Omental fat pad (tissue), 4 donors: ENCODE results near the gene IGFL2. TPM values are rescaled to one million over a fixed set of nuclear protein-coding genes. Genes with fewer than 3 reads are reported as not detected.
"Not testable (repeated sequence)": the region's sequence is repeated elsewhere in the genome, so short reads cannot be mapped to it uniquely, and the experiment has no call there.

Experiments
- ATAC-seq: fragments of 150-250 bp; one replicate; pipeline ENCODE4 v1.9.1; 2016; ENCODE audit warnings: mild to moderate bottlenecking, moderate library complexity; ENCODE audit not compliant: low FRiP score
- DNase-seq: peaks from one replicate; pipeline ENCODE4 v3.0.0-alpha.2; 2019; ENCODE audit warnings: low spot score
- CTCF ChIP-seq, 3 donors: fragments of 450-650 bp; IDR thresholded peaks; one replicate each; pipeline ENCODE4 v1.5.1; 2016 to 2017; ENCODE audit warnings: antibody characterized with exemption in 3 of 3, mild to moderate bottlenecking in 3 of 3, moderate library complexity in 2 of 3
- total RNA-seq, 4 donors: library from RNA; depleted of rRNA; stranded (reverse); fragments of >200 nt; gene quantifications; one replicate each; pipeline ENCODE4 v1.1.0, GENCODE V29; 2016

Gene IGFL2
- total RNA-seq, 4 donors from 2014 or later: 0.84 to 1.5 TPM; not detected in 2

DNA sequence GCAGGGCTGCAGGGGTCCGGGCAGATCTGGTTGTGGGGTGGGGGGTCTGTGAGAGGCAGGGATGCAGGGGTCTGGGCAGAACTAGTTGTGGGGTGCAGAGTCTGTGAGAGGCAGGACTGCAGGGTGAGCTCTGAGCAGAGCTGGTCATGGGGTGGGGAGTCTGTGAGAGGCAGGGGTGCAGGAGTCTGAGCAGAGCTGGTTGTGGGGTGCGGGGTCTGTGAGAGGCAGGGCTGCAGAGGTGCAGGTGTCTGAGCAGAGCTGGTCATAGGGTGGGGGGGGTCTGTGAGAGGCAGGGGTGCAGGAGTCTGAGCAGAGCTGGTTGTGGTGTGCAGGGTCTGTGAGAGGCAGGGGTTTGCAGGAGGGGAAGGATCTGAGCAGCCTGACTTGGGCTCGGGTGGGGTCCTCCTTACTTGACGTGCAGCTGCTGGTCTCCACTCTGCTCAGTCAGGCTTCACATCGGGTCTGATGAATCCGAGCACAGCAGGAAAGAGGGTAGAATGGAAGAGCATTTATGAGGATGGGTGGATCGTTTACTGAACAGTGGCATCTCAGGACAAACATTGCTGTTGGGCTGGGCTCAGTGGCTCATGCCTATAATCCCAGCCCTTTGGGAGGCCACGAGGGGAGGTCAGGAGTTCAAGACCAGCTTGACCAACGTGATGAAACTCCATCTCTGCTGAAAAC lies 31.2 kb downstream of the IGFL2 start:
- TF ChIP-seq CTCF (IDR thresholded peaks at IDR 0.05): no peak
- no peak for DNase-seq
- no peak for ATAC-seq

DNA sequence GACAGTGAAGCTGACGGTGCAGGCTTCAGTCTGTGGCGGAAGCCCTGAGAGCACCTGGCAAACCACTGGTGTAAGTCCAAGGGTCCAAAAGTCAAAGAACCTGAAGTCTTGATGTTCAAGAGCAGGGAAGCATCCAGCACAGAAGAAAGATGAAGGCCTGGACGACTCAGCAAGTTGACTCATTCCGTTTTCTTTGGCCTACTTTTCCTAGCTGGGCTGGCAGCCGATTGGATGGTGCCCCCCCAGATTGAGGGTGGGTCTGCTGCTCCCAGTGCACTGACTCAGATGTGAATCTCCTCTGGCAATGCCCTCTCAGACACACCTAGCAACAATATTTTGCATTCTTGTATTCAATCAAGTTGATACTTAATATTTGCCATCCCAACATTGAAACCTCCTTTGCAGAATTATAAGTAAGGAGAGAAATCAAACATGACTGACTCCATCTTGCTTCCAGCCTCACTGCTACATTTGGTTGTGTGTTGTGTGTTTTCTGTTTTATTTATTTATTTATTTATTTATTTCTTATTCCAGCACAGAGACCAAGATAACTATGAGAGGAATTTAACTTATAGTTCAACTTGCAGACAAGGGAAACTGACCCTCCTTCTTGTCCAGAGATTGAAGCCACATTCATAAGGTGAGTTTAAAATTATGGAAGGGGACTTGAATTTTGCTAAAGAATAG lies 32.8 kb downstream of the IGFL2 start:
- ATAC-seq (peak; percentile 28), DNase-seq (no peak)
- no peak for TF ChIP-seq CTCF (IDR thresholded peaks at IDR 0.05)

- DNase-seq (no peak), ATAC-seq (no peak)
- no peak for TF ChIP-seq CTCF (IDR thresholded peaks at IDR 0.05)
Measured at GRCh38 chr19:46181388-46181779, 33.3 kb downstream of the IGFL2 start.

DNA sequence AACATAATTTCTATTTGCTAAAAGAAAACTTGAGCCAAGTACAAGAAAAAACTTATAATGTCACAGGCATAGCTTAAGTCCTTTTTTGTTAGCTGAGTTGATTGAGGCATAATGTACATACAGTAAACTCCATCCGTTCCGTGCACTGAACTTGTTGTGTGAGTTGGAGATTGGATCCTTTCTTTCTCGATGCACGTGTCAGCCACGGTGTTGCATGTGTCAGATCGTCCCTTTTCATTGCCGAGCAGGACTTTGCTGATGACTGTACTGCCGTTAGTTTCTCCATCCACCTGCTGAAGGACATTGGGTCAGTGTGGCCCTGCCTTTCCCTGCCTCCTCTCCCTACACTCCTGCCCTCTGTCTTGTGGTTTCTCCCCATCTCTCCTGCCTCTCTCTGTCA lies 34.4 kb downstream of the IGFL2 start:
- no peak for TF ChIP-seq CTCF (IDR thresholded peaks at IDR 0.05)
- ATAC-seq (no peak), DNase-seq (no peak)

DNA sequence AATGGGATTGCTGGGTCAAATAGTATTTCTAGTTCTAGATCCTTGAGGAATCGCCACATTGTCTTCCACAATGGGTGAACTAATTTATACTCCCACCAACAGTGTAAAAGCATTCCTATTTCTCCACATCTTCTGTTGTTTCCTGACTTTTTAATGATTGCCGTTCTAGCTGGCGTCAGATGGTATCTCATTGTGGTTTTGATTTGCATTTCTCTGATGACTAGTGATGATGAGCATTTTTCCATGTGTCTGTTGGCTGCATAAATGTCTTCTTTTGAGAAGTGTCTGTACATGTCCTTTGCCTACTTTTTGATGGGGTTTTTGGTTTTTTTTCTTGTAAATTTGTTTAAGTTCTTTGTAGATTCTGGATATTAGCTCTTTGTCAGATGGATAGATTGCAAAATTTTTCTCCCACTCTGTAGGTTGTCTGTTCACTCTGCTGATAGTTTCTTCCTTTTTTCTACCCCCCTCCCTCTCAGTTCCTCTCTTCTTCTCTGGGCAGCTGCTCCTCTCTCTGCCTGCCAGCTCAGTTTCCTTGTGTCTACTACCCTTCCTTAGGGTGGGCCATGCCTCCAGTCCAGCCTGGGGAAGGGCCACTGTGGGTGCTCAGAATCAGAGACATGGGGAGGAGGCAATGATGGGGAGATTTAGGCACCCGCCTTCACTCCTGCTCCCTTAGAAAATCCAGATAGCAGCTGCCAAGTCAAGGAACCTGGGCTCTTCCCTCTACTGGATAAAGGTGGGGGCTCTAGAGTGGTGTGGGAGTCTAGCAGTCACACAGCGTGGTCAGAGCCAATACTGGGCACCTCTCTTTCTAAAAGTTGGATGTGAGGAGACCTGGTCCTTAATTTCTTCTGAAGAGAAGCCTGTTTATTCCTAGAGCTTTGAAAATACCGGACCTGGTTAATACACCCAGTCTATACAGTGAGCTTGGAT lies 37.0 kb downstream of the IGFL2 start:
- ATAC-seq: not testable (repeated sequence)

DNA sequence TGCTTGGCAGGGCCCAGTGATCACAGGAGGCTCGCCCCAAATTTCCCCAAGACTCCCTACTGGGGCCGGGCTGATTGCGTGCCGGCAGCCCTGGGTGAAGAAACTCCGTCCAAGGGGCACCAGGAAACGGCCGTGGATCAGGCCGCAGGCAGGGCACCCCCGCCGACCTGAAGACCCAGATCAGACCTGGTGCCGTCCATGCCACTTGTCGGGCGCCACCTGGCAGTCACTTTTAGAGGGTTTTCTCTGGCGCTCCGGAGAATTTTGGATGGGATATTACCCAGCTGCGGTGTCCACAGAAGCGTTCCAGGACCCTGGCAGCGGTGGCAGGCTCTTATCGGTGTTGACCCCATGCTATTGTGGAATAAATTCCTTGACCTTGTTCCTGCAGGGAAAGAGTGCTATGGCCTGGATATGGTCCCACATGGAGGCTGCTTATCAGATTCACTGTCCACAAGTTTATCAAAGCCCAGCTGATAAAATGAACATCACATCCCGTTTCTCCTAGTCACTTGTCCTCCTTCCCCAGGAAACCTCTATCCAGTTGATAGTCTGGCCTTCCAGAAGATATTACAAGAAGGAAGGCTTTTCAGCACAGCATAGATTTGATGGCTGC lies 38.2 kb downstream of the IGFL2 start:
- ATAC-seq (no peak), DNase-seq (no peak)
- TF ChIP-seq CTCF (IDR thresholded peaks at IDR 0.05): no peak

More for the DNA sequence above, 37.0 kb downstream of the IGFL2 start:
- DNase-seq: not testable (repeated sequence)

GRCh38 chr19:46186717-46187101 lies 38.7 kb downstream of the IGFL2 start:
- no peak for TF ChIP-seq CTCF (IDR thresholded peaks at IDR 0.05)
- no peak for DNase-seq
- ATAC-seq: no peak
